Activated naive CD4-positive, alpha-beta T cell treated with anti-CD3 and anti-CD28 coated beads, Interleukin-2, amount 50 U/mL, for 24 hours (primary cell): Measurements from ENCODE around the gene SLC26A9.
"Not testable (repeated sequence)": the region's sequence is repeated elsewhere in the genome, so short reads cannot be mapped to it uniquely, and the experiment has no call there.

Experiments used
- H3K27ac Mint-ChIP-seq: one replicate; pipeline ENCODE4 v1.8.0; 2021; ENCODE audit warnings: mild to moderate bottlenecking, mixed read lengths
- H3K27me3 Mint-ChIP-seq: one replicate; pipeline ENCODE4 v1.8.0; 2021; ENCODE audit warnings: mixed read lengths
- H3K36me3 Mint-ChIP-seq: one replicate; pipeline ENCODE4 v1.8.0; 2021; ENCODE audit warnings: mixed read lengths
- H3K4me1 Mint-ChIP-seq: one replicate; pipeline ENCODE4 v1.8.0; 2021; ENCODE audit warnings: mixed read lengths
- H3K4me3 Mint-ChIP-seq: one replicate; pipeline ENCODE4 v1.8.0; 2021; ENCODE audit warnings: mild to moderate bottlenecking, mixed read lengths
- H3K9me3 Mint-ChIP-seq: one replicate; pipeline ENCODE4 v1.8.0; 2021; ENCODE audit warnings: mixed read lengths

SLC26A9 gene

DNA sequence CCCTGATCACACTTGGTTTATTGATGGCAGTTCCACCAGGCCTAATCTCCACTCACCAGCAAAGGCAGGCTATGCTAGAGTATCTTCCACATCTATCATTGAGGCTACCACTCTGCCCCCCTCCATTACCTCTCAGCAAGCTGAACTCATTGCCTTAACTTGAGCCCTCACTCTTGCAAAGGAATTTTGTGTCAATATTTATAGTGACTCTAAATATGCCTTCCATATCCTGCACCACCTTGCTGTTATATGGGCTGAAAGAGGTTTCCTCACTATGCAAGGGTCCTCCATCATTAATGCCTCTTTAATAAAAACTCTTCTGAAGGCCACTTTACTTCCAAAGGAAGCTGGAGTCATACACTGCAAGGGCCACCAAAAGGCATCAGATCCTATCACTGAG is 70.1 kb downstream of the SLC26A9 start:
- H3K36me3 Mint-ChIP-seq, H3K4me3 Mint-ChIP-seq, H3K27me3 Mint-ChIP-seq, H3K4me1 Mint-ChIP-seq, H3K9me3 Mint-ChIP-seq, H3K27ac Mint-ChIP-seq: not testable (repeated sequence)

GRCh38 chr1:205870236-205870635 is 73.0 kb downstream of the SLC26A9 start:
- H3K36me3 Mint-ChIP-seq, result no peaks in the 10 kb centered on the region
- H3K4me3 Mint-ChIP-seq, result no peak overlapping the region
- no peaks in the 10 kb centered on the region for H3K4me1 Mint-ChIP-seq
- no peak overlapping the region for H3K27ac Mint-ChIP-seq
- H3K27me3 Mint-ChIP-seq, result no peaks in the 10 kb centered on the region
- H3K9me3 Mint-ChIP-seq, result no peaks in the 10 kb centered on the region
